Measurements from ENCODE around the gene ME2. TPM values are rescaled to one million over a fixed set of nuclear protein-coding genes. Genes with fewer than 3 reads are reported as not detected.

ME2 gene
- total RNA-seq, 1 experiment from 2014 or later: 49.4 TPM

GRCh38 chr18:50886929-50887328 lies 8.0 kb downstream of the ME2 start:
- no peak overlapping the region for H3K4me3 Mint-ChIP-seq
- H3K4me2 ChIP-seq (ENCODE audit: insufficient read depth, insufficient read length, low read length): no peak overlapping the region
- H4K91ac ChIP-seq (ENCODE audit: insufficient read length, low read depth, low read length): no peak overlapping the region
- H3K9me3 ChIP-seq (ENCODE audit: control insufficient read depth, low read depth, low read length): no peaks in the 10 kb centered on the region
- no peak overlapping the region for H4K8ac ChIP-seq (replicated peaks; ENCODE audit: insufficient read length, low read depth, low read length)
- no peaks in the 10 kb centered on the region for H3K23me2 ChIP-seq (ENCODE audit: insufficient read length, low read depth, low read length, poor library complexity, severe bottlenecking)
- no peaks in the 10 kb centered on the region for H4K20me1 ChIP-seq (ENCODE audit: control insufficient read depth, insufficient read depth, insufficient read length)
- no peak overlapping the region for H2BK15ac ChIP-seq (ENCODE audit: low read depth, low read length)
- H3K23ac ChIP-seq (ENCODE audit: insufficient read length, low read depth, low read length): no peak overlapping the region
- H3K27me3 ChIP-seq (ENCODE audit: insufficient read depth, low read length): no peaks in the 10 kb centered on the region
- H2BK5ac ChIP-seq (ENCODE audit: insufficient read length, low read length): no peak overlapping the region
- H3K9me3 Mint-ChIP-seq: no peaks in the 10 kb centered on the region
- no peak overlapping the region for H3K27ac ChIP-seq (ENCODE audit: insufficient read length, low read depth, low read length)
- no peak overlapping the region for H3K14ac ChIP-seq (ENCODE audit: insufficient read depth, low read length)
- peaks cover 10% of the 10 kb centered on the region for H3K79me1 ChIP-seq (ENCODE audit: insufficient read depth, low read depth, low read length, poor library complexity, severe bottlenecking)
- no peak overlapping the region for H2BK120ac ChIP-seq (ENCODE audit: low read depth, low read length, poor library complexity, severe bottlenecking)
- no peaks in the 10 kb centered on the region for H3K27me3 Mint-ChIP-seq (ENCODE audit: low read depth)
- peaks cover 5 to 27% (median 26%) of the 10 kb centered on the region in 3 experiments; a peak in 6 of 7 replicates for H3K36me3 Mint-ChIP-seq (ENCODE audit: insufficient read depth in 1 of 3, low read depth in 3 of 3)
- H3K27ac Mint-ChIP-seq: 0 out of 7 replicates have a peak overlapping the region, but pooled peaks of 1 of the 3 experiments have one; percentile 66
- no CpG with 5 or more reads among the region's 7 CpGs for WGBS (ENCODE audit: extremely low coverage, insufficient read length, low lambda C conversion rate)
- DNase-seq: no peak
- no peak overlapping the region for H2BK12ac ChIP-seq (ENCODE audit: insufficient read length, low read depth, low read length)
- H3T11ph ChIP-seq (ENCODE audit: low read length): no peak overlapping the region
- TF ChIP-seq, protein P1, sequence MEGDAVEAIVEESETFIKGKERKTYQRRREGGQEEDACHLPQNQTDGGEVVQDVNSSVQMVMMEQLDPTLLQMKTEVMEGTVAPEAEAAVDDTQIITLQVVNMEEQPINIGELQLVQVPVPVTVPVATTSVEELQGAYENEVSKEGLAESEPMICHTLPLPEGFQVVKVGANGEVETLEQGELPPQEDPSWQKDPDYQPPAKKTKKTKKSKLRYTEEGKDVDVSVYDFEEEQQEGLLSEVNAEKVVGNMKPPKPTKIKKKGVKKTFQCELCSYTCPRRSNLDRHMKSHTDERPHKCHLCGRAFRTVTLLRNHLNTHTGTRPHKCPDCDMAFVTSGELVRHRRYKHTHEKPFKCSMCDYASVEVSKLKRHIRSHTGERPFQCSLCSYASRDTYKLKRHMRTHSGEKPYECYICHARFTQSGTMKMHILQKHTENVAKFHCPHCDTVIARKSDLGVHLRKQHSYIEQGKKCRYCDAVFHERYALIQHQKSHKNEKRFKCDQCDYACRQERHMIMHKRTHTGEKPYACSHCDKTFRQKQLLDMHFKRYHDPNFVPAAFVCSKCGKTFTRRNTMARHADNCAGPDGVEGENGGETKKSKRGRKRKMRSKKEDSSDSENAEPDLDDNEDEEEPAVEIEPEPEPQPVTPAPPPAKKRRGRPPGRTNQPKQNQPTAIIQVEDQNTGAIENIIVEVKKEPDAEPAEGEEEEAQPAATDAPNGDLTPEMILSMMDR (conservative IDR thresholded peaks at IDR 0.05): no peak
- H2AK5ac ChIP-seq (ENCODE audit: insufficient read length, low read length): no peak overlapping the region
- peaks cover 8% of the 10 kb centered on the region; the same call in 1 of the 2 replicates for H3K79me2 ChIP-seq (ENCODE audit: insufficient read depth, low read length)
- H3K9ac ChIP-seq (ENCODE audit: extremely low read depth, insufficient read length, low read length): no peak overlapping the region
- no peak overlapping the region for H3K18ac ChIP-seq (ENCODE audit: insufficient read length, low read depth, low read length)
- no peak overlapping the region for H2BK20ac ChIP-seq (ENCODE audit: low read depth, low read length, poor library complexity, severe bottlenecking)
- H2AFZ ChIP-seq (ENCODE audit: low read length): no peak overlapping the region
- no peak overlapping the region for H3K56ac ChIP-seq (ENCODE audit: insufficient read length, low read depth, low read length)
- H3K4ac ChIP-seq (ENCODE audit: low read depth, low read length): no peak overlapping the region
- H3K4me1 Mint-ChIP-seq: peaks cover 0 to 3% of the 10 kb centered on the region in 2 experiments; a peak in 2 of 4 replicates
- no peak overlapping the region for H4K5ac ChIP-seq (ENCODE audit: insufficient read length, low read depth, low read length)
- no peaks in the 10 kb centered on the region for H3K4me1 ChIP-seq (ENCODE audit: insufficient read depth, low read length)

All from H9 (cell line).